MM.1S (cell line): ENCODE measurements around the gene PPP1R12B.
"Not testable (repeated sequence)": the region's sequence is repeated elsewhere in the genome, so short reads cannot be mapped to it uniquely, and the experiment has no call there.

ENCODE experiments used
- DNase-seq: peaks from one replicate; pipeline ENCODE4 v3.0.0-alpha.2; 2015
- H2AFZ ChIP-seq: fragments of 300-600 bp; sonication (generic); 2 replicates; pipeline ENCODE4 v1.6.0; 2016; ENCODE audit warnings: antibody characterized with exemption, low read length
- H3F3A ChIP-seq: fragments of 300-600 bp; sonication (generic); 2 replicates; pipeline ENCODE4 v1.6.1; 2016; ENCODE audit warnings: mild to moderate bottlenecking, antibody characterized with exemption, low read length, moderate library complexity, mixed read lengths; ENCODE audit not compliant: insufficient read depth
- H3K27ac ChIP-seq: fragments of 300-600 bp; sonication (generic); 2 replicates; pipeline ENCODE4 v1.5.1; 2016; ENCODE audit warnings: mild to moderate bottlenecking, low read length
- H3K27me3 ChIP-seq: fragments of 300-600 bp; sonication (generic); replicated peaks from 2 replicates; pipeline ENCODE4 v1.6.0; 2016; ENCODE audit warnings: low read length; ENCODE audit not compliant: insufficient read depth
- H3K36me3 ChIP-seq: fragments of 300-600 bp; sonication (generic); replicated peaks from 2 replicates; pipeline ENCODE4 v1.6.1; 2016; ENCODE audit warnings: mild to moderate bottlenecking, low read length, mixed read lengths; ENCODE audit not compliant: insufficient read depth
- H3K4me1 ChIP-seq: fragments of 300-600 bp; sonication (generic); 2 replicates; pipeline ENCODE4 v1.6.1; 2016; ENCODE audit warnings: low read length, mixed read lengths
- H3K4me2 ChIP-seq: fragments of 300-600 bp; sonication (generic); 2 replicates; pipeline ENCODE4 v1.6.0; 2016; ENCODE audit warnings: low read depth, low read length
- H3K4me3 ChIP-seq: fragments of 300-600 bp; sonication (generic); 2 replicates; pipeline ENCODE4 v1.5.1; 2016; ENCODE audit warnings: low read length, mixed read lengths
- H3K79me2 ChIP-seq: fragments of 300-600 bp; sonication (generic); 2 replicates; pipeline ENCODE4 v1.6.1; 2016; ENCODE audit warnings: mixed run types, low read length, mixed read lengths
- H3K9ac ChIP-seq: fragments of 300-600 bp; sonication (generic); 2 replicates; pipeline ENCODE4 v1.6.1; 2016; ENCODE audit warnings: low read length, mixed read lengths
- H3K9me2 ChIP-seq: fragments of 300-600 bp; sonication (generic); replicated peaks from 2 replicates; pipeline ENCODE4 v1.6.1; 2016; ENCODE audit warnings: mild to moderate bottlenecking, low read length, mixed read lengths; ENCODE audit not compliant: insufficient read depth
- H3K9me3 ChIP-seq: fragments of 300-600 bp; sonication (generic); replicated peaks from 2 replicates; pipeline ENCODE4 v1.6.1; 2016; ENCODE audit warnings: mild to moderate bottlenecking, low read length, mixed read lengths; ENCODE audit not compliant: insufficient read depth
- H4K20me1 ChIP-seq: fragments of 300-600 bp; sonication (generic); 2 replicates; pipeline ENCODE4 v1.6.1; 2016; ENCODE audit warnings: mild to moderate bottlenecking, low read length, moderate library complexity, mixed read lengths; ENCODE audit not compliant: insufficient read depth
- CTCF ChIP-seq: fragments of 300-600 bp; sonication (generic); IDR thresholded peaks from 2 replicates; pipeline ENCODE4 v1.5.1; 2016; ENCODE audit warnings: antibody characterized with exemption, low read length, mixed read lengths
- EZH2 ChIP-seq: fragments of 300-600 bp; sonication (generic); optimal IDR thresholded peaks from 2 replicates; pipeline ENCODE3; 2017; ENCODE audit warnings: low read depth, mild to moderate bottlenecking, antibody characterized with exemption, low read length, mixed read lengths
- EZH2phosphoT487 ChIP-seq: fragments of 300-600 bp; sonication (generic); IDR thresholded peaks from 2 replicates; pipeline ENCODE4 v1.6.1; 2018; ENCODE audit warnings: antibody characterized with exemption, low read length

Gene PPP1R12B

GRCh38 chr1:202531472-202531811 is 182.9 kb downstream of the PPP1R12B start:
- Histone ChIP-seq H3K9me3 (no peaks in the 10 kb centered on the region), H3K9me2 (no peaks in the 10 kb centered on the region), H3F3A (no peaks in the 10 kb centered on the region), H3K79me2 (no peaks in the 10 kb centered on the region), H3K9ac (no peak overlapping the region), H3K36me3 (no peaks in the 10 kb centered on the region), H4K20me1 (no peaks in the 10 kb centered on the region), H3K27me3 (no peaks in the 10 kb centered on the region), H3K4me2 (no peak overlapping the region), H3K4me1 (no peaks in the 10 kb centered on the region; the same call in 1 of the 2 replicates), H3K4me3 (no peak overlapping the region), H2AFZ (no peak overlapping the region), H3K27ac (no peak overlapping the region)
- no peak for DNase-seq
- no peak for TF ChIP-seq CTCF
- TF ChIP-seq EZH2, result no peak
- no peak for TF ChIP-seq EZH2phosphoT487

GRCh38 chr1:202531812-202532616 is 183.5 kb downstream of the PPP1R12B start:
- DNase-seq, H3K4me3 ChIP-seq, H3K36me3 ChIP-seq, H3K4me1 ChIP-seq, H2AFZ ChIP-seq, H3K27me3 ChIP-seq, H3K9ac ChIP-seq, H3K4me2 ChIP-seq, H3F3A ChIP-seq, H3K79me2 ChIP-seq, H3K9me3 ChIP-seq, H3K9me2 ChIP-seq, H3K27ac ChIP-seq, H4K20me1 ChIP-seq: not testable (repeated sequence)

GRCh38 chr1:202539166-202539574 is 190.7 kb downstream of the PPP1R12B start:
- not testable (repeated sequence) for H3K27ac ChIP-seq, H3K4me1 ChIP-seq, H4K20me1 ChIP-seq, H3K36me3 ChIP-seq, H3K9me3 ChIP-seq, H3K79me2 ChIP-seq, H3K9ac ChIP-seq, H3K27me3 ChIP-seq, H3K4me2 ChIP-seq, H2AFZ ChIP-seq, DNase-seq, H3K4me3 ChIP-seq, H3F3A ChIP-seq, H3K9me2 ChIP-seq

- H4K20me1 ChIP-seq, DNase-seq, H3F3A ChIP-seq, H3K36me3 ChIP-seq, H2AFZ ChIP-seq, H3K9me2 ChIP-seq, H3K9ac ChIP-seq, H3K4me1 ChIP-seq, H3K9me3 ChIP-seq, H3K27ac ChIP-seq, H3K4me2 ChIP-seq, H3K27me3 ChIP-seq, H3K79me2 ChIP-seq, H3K4me3 ChIP-seq: not testable (repeated sequence)
Observed at GRCh38 chr1:202539583-202539982, 191.1 kb downstream of the PPP1R12B start.

- DNase-seq, result no peak
- Histone ChIP-seq H3K27ac (no peak overlapping the region), H3K4me3 (no peak overlapping the region)
Observed at GRCh38 chr1:202540014-202540413, 191.5 kb downstream of the PPP1R12B start.

More at GRCh38 chr1:202540014-202540413, 191.5 kb downstream of the PPP1R12B start:
- Histone ChIP-seq H3K4me2 (no peak overlapping the region), H3K4me1 (no peaks in the 10 kb centered on the region), H2AFZ (no peak overlapping the region), H3K36me3 (no peaks in the 10 kb centered on the region), H3K27me3 (no peaks in the 10 kb centered on the region), H3K9ac (no peak overlapping the region), H3K79me2 (no peaks in the 10 kb centered on the region), H4K20me1 (no peaks in the 10 kb centered on the region), H3K9me2 (no peaks in the 10 kb centered on the region), H3F3A (no peaks in the 10 kb centered on the region), H3K9me3 (no peaks in the 10 kb centered on the region)
- TF ChIP-seq EZH2phosphoT487, result no peak
- no peak for TF ChIP-seq EZH2
- TF ChIP-seq CTCF, result no peak
